H9 (cell line): Measurements from ENCODE around the gene PBX1. TPM values are rescaled to one million over a fixed set of nuclear protein-coding genes. Genes with fewer than 3 reads are reported as not detected.

Experiments used
- DNase-seq: peaks from one replicate; pipeline ENCODE4 v3.0.0-alpha.2; 2017
- H2AFZ ChIP-seq: one replicate; pipeline ENCODE4 v1.6.1; 2013; ENCODE audit warnings: mild to moderate bottlenecking, low read length, control low read depth, moderate library complexity
- H2AK5ac ChIP-seq: 2 replicates; pipeline ENCODE4 v1.6.1; 2013; ENCODE audit warnings: low read length, control low read depth, mixed read lengths; ENCODE audit not compliant: insufficient read length
- H2BK120ac ChIP-seq: one replicate; pipeline ENCODE4 v1.6.1; 2013; ENCODE audit warnings: low read depth, mild to moderate bottlenecking, low read length, control low read depth, inconsistent platforms; ENCODE audit not compliant: poor library complexity, severe bottlenecking
- H2BK12ac ChIP-seq: 2 replicates; pipeline ENCODE4 v1.6.1; 2013; ENCODE audit warnings: low read length, control low read depth, mixed read lengths, low read depth; ENCODE audit not compliant: insufficient read length
- H2BK15ac ChIP-seq: 2 replicates; pipeline ENCODE4 v1.6.1; 2013; ENCODE audit warnings: low read depth, low read length, control low read depth
- H2BK20ac ChIP-seq: one replicate; pipeline ENCODE4 v1.6.1; 2013; ENCODE audit warnings: low read depth, mild to moderate bottlenecking, low read length, control low read depth, inconsistent platforms; ENCODE audit not compliant: poor library complexity, severe bottlenecking
- H2BK5ac ChIP-seq: 2 replicates; pipeline ENCODE4 v1.6.1; 2013; ENCODE audit warnings: low read length, control low read depth, mixed read lengths; ENCODE audit not compliant: insufficient read length
- H3K14ac ChIP-seq: 2 replicates; pipeline ENCODE4 v1.6.1; 2013; ENCODE audit warnings: low read length, control low read depth; ENCODE audit not compliant: insufficient read depth
- H3K18ac ChIP-seq: 2 replicates; pipeline ENCODE4 v1.6.1; 2013; ENCODE audit warnings: low read depth, mild to moderate bottlenecking, mixed read lengths, low read length, control low read depth; ENCODE audit not compliant: insufficient read length
- H3K23ac ChIP-seq: 2 replicates; pipeline ENCODE4 v1.6.1; 2013; ENCODE audit warnings: low read length, control low read depth, mixed read lengths, low read depth; ENCODE audit not compliant: insufficient read length
- H3K23me2 ChIP-seq: 2 replicates; pipeline ENCODE4 v1.6.1; 2013; ENCODE audit warnings: low read depth, mild to moderate bottlenecking, mixed read lengths, low read length, control low read depth; ENCODE audit not compliant: insufficient read length, poor library complexity, severe bottlenecking
- H3K27ac ChIP-seq: 2 replicates; pipeline ENCODE4 v1.5.1; 2013; ENCODE audit warnings: low read length, control low read depth, mixed read lengths, low read depth; ENCODE audit not compliant: insufficient read length
- H3K27me3 ChIP-seq: 2 replicates; pipeline ENCODE4 v1.6.1; 2013; ENCODE audit warnings: low read length, control low read depth, inconsistent platforms; ENCODE audit not compliant: insufficient read depth
- H3K4ac ChIP-seq: 2 replicates; pipeline ENCODE4 v1.6.1; 2013; ENCODE audit warnings: low read depth, mild to moderate bottlenecking, control low read depth, inconsistent platforms, low read length, moderate library complexity
- H3K4me1 ChIP-seq: 2 replicates; pipeline ENCODE4 v1.6.1; 2013; ENCODE audit warnings: low read length, control low read depth, inconsistent platforms; ENCODE audit not compliant: insufficient read depth
- H3K4me2 ChIP-seq: 2 replicates; pipeline ENCODE4 v1.6.1; 2013; ENCODE audit warnings: low read length, control low read depth, mixed read lengths; ENCODE audit not compliant: insufficient read length, insufficient read depth
- H3K56ac ChIP-seq: 2 replicates; pipeline ENCODE4 v1.6.1; 2013; ENCODE audit warnings: low read depth, mild to moderate bottlenecking, mixed read lengths, low read length, control low read depth; ENCODE audit not compliant: insufficient read length
- H3K79me1 ChIP-seq: 2 replicates; pipeline ENCODE4 v1.6.1; 2013; ENCODE audit warnings: low read depth, mild to moderate bottlenecking, moderate library complexity, low read length, control low read depth, inconsistent platforms; ENCODE audit not compliant: insufficient read depth, poor library complexity, severe bottlenecking
- H3K79me2 ChIP-seq: 2 replicates; pipeline ENCODE4 v1.6.1; 2013; ENCODE audit warnings: low read length, control low read depth, inconsistent platforms; ENCODE audit not compliant: insufficient read depth
- H3K9ac ChIP-seq: 2 replicates; pipeline ENCODE4 v1.6.1; 2013; ENCODE audit warnings: low read length, control low read depth, mixed read lengths; ENCODE audit not compliant: insufficient read length; ENCODE audit errors: extremely low read depth
- H3K9me3 ChIP-seq: one replicate; pipeline ENCODE4 v1.6.1; 2013; ENCODE audit warnings: low read depth, low read length, inconsistent platforms; ENCODE audit not compliant: control insufficient read depth
- H3T11ph ChIP-seq: one replicate; pipeline ENCODE4 v1.6.1; 2013; ENCODE audit warnings: mild to moderate bottlenecking, low read length, control low read depth, inconsistent platforms
- H4K20me1 ChIP-seq: one replicate; pipeline ENCODE4 v1.6.1; 2013; ENCODE audit not compliant: control insufficient read depth, insufficient read length, insufficient read depth
- H4K5ac ChIP-seq: 2 replicates; pipeline ENCODE4 v1.6.1; 2013; ENCODE audit warnings: low read depth, mild to moderate bottlenecking, mixed read lengths, low read length, control low read depth; ENCODE audit not compliant: insufficient read length
- H4K8ac ChIP-seq: replicated peaks from 2 replicates; pipeline ENCODE4 v1.6.1; 2013; ENCODE audit warnings: low read length, control low read depth, mixed read lengths, low read depth; ENCODE audit not compliant: insufficient read length
- H4K91ac ChIP-seq: 2 replicates; pipeline ENCODE4 v1.6.1; 2013; ENCODE audit warnings: low read depth, mild to moderate bottlenecking, moderate library complexity, mixed read lengths, low read length, control low read depth; ENCODE audit not compliant: insufficient read length
- H3K27ac Mint-ChIP-seq, 3 experiments: 2 replicates in 2 of 3; 3 replicates in 1 of 3; pipeline ENCODE4 v1.8.0; 2020 to 2021; ENCODE audit warnings: mixed read lengths in 3 of 3, mild to moderate bottlenecking in 1 of 3, moderate library complexity in 1 of 3
- H3K27me3 Mint-ChIP-seq: 2 replicates; pipeline ENCODE4 v1.8.0; 2021; ENCODE audit warnings: low read depth, mild to moderate bottlenecking, moderate library complexity, mixed read lengths
- H3K36me3 Mint-ChIP-seq, 3 experiments: 2 replicates in 2 of 3; 3 replicates in 1 of 3; pipeline ENCODE4 v1.8.0; 2020 to 2021; ENCODE audit warnings: low read depth in 3 of 3, mixed read lengths in 3 of 3; ENCODE audit not compliant: insufficient read depth in 1 of 3
- H3K4me1 Mint-ChIP-seq, 2 experiments: 2 replicates each; pipeline ENCODE4 v1.8.0; 2020; ENCODE audit warnings: mixed read lengths in 2 of 2
- H3K4me3 Mint-ChIP-seq, 2 experiments: 2 replicates in 1 of 2; 3 replicates in 1 of 2; pipeline ENCODE4 v1.8.0; 2020 to 2021; ENCODE audit warnings: mild to moderate bottlenecking in 2 of 2, mixed read lengths in 2 of 2, moderate library complexity in 1 of 2
- H3K9me3 Mint-ChIP-seq, 2 experiments: 2 replicates in 1 of 2; 3 replicates in 1 of 2; pipeline ENCODE4 v1.8.0; 2020; ENCODE audit warnings: mild to moderate bottlenecking in 2 of 2, mixed read lengths in 2 of 2, moderate library complexity in 1 of 2
- CTCF ChIP-seq: fragments of 200-600 bp; sonication (generic); conservative IDR thresholded peaks from 3 replicates; pipeline ENCODE4 v1.8.0; 2021; ENCODE audit warnings: antibody characterized with exemption, mild to moderate bottlenecking
- WGBS: extraction: QIAGEN DNeasy Blood & Tissue Kit; methylation state at CpG from one replicate; pipeline ENCODE4 v1.1.7; 2013; ENCODE audit warnings: missing lambda C conversion rate, low lambda C conversion rate, mixed read lengths; ENCODE audit not compliant: insufficient read length; ENCODE audit errors: extremely low coverage; 5-methylcytosine and 5-hydroxymethylcytosine counted together
- total RNA-seq: library from RNA; stranded (reverse); gene quantifications from 2 replicates; pipeline ENCODE4 v1.2.1, GENCODE V29; 2021

Gene PBX1
- total RNA-seq, 1 experiment from 2014 or later, result 142 TPM

GRCh38 chr1:164774819-164775654, 216.1 kb downstream of the PBX1 start:
- Histone ChIP-seq H2AK5ac (no peak overlapping the region), H2BK12ac (no peak overlapping the region), H2BK15ac (no peak overlapping the region), H3K23ac (no peak overlapping the region), H3K18ac (no peak overlapping the region), H3K9ac (no peak overlapping the region), H3K79me1 (peaks cover 6% of the 10 kb centered on the region), H3K27ac (no peak overlapping the region), H2AFZ (no peak overlapping the region), H3K23me2 (no peaks in the 10 kb centered on the region), H4K20me1 (no peaks in the 10 kb centered on the region), H2BK20ac (no peak overlapping the region), H4K8ac (no peak overlapping the region), H3K9me3 (no peaks in the 10 kb centered on the region), H4K5ac (no peak overlapping the region), H3K56ac (no peak overlapping the region), H3K4me2 (no peak overlapping the region), H3K4ac (no peak overlapping the region), H4K91ac (no peak overlapping the region), H3T11ph (no peak overlapping the region), H2BK120ac (no peak overlapping the region), H3K14ac (no peak overlapping the region), H3K79me2 (no peaks in the 10 kb centered on the region; the same call in 1 of the 2 replicates), H3K4me1 (no peaks in the 10 kb centered on the region; the same call in 1 of the 2 replicates), H3K27me3 (no peaks in the 10 kb centered on the region), H2BK5ac (no peak overlapping the region)
- Mint-ChIP-seq H3K36me3 (no peaks in the 10 kb centered on the region; a peak in 1 of 7 replicates), H3K4me1 (peaks cover 52 to 72% of the 10 kb centered on the region in 2 experiments), H3K27ac (peak overlapping the region in 1 of 3 experiments; percentile 67; a peak in 2 of 7 replicates), H3K27me3 (no peaks in the 10 kb centered on the region), H3K4me3 (no peak overlapping the region), H3K9me3 (no peaks in the 10 kb centered on the region)
- WGBS, result no CpG with 5 or more reads among the region's 16 CpGs
- DNase-seq, result no peak
- no peak for TF ChIP-seq CTCF
